Stimulated activated CD8-positive, alpha-beta memory T cell treated with anti-CD3 and anti-CD28 coated beads, Interleukin-2, amount 100 ng/mL, for 48 hours (primary cell): ENCODE results near the gene TANGO2.

Experiments
- DNase-seq, 2 donors: peaks; one replicate each; pipeline ENCODE4 v3.0.0-alpha.2; 2020; ENCODE audit warnings: low read depth in 2 of 2

Gene TANGO2

GRCh38 chr22:20026204-20026908 is 5.4 kb downstream of the TANGO2 start:
- no peak for DNase-seq

GRCh38 chr22:20026996-20027601 is 6.2 kb downstream of the TANGO2 start:
- no peak for DNase-seq

DNA sequence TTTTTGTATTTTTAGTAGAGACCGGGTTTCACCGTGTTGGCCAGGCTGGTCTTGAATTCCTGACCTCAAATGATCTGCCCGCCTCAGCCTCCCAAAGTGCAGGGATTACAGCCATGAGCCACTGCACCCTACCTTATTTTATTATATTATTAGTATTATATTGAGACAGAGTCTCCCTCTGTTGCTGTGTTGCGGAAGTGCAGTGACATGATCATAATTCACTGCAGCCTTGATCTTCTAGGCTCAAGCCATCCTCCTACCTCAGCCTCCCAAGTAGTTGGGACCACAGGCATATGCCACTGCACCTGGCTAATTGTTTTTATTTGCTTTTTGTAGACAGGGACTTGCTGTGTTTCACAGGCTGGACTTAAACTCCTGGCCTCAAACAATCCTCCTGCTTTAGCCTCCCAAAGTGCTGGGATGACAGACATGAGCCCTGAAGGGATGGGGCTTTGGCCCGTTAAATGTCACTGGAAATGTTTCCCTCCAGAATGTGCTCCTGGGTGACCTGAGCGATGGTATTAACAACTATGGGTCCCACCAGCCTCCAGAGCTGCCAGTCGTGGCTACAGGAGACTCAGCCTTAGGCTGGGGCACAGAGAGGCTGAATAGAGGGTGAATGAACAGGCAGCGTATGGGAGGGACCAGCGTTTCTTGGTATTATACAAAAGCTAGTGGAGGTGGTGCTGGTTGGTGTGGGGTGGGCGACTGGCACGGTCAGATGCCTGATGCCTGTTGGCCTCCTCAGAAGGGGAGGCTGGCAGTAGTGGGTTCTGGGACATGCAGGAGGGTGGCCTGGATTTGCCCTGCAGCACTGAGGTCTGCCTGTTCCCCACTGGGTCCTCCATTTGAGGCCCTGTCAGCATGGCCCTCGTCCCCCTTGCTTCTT is 7.3 kb downstream of the TANGO2 start:
- no peak for DNase-seq

- DNase-seq = no peak
These were observed 8.1 kb downstream of the TANGO2 start for GRCh38 chr22:20028855-20029549.

DNA sequence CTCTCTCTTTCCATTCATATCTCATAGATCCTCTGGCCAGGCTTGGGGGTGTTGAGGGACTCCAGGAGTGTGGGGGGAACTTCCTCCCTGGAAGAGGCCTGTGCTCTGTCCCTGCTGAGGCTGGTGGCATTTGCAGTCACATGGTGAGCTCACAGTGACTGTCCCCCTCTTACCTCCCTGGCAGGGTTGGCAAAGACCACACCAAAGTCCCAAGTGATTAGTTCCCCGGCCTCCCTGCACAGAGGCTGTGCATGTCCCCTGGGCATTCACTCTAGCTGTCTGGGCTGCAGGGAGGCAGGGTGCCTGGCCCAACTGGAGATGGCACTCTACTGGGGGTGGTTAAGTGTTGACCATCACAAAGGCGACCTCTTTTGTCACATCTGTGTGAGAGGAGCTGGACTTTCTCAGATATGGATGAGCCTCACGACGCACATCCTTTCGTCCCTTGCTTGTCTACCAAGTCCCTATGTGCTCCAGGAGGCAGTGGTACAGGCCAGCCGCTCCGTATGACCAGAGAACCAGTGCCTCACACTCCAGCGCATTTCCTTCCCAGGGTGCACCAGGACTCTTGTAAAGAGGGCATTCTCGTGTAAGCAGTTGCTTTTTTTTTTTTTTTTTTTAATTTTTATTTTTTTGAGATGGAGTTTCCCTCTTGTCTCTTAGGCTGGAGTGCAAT is 8.8 kb downstream of the TANGO2 start:
- no peak for DNase-seq

- DNase-seq = no peak
These were observed 11.0 kb downstream of the TANGO2 start for GRCh38 chr22:20031732-20032406.

DNA sequence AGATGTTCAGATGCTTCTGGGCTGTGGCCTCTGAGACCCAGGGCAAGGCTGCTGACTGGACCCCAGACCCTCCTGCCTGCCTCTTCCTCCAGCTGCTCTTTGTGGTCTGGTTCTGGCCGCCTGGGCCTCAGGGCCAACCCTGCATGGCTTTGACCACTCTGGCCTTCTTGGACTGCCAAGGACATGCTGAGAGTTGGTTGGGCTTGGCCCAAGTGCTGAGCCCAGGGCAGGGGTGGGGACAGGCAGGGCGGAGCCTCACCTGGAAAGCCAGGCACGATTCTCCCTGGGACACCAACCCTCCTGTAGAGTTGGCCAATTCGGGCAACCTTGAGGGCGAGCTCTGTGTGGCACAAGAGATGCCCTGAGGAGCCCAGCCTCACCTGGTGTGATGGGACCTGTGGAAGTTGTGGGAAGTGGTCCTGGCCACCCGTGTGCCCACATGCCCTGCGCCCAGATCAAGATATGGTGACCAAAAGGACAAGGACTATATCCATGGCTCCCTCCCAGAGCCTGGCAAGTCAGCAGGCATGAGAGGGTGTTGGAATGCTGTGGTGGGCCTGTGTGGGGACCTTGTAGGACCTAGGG is 11.6 kb downstream of the TANGO2 start:
- DNase-seq = no peak

- DNase-seq = no peak
These were observed 12.3 kb downstream of the TANGO2 start for GRCh38 chr22:20033045-20033706.

DNA sequence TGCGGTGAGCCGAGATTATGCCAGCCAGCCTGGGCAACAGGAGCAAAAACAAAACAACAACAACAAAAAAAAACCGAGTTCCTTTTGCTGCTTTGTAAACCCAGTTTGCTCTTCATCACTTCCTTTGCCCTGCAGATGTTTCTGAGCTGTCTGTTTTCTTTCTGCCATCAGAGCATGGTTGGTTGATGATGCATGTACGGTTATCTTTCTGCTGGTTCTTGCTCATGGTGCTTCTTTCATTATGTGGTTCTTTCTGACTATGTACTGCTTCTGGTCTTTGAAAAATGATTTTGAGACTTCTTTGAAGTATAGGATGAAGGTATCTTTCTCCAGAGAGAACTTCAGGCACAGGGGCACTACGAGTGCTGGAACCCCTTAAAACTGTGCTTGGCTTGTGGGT is 13.2 kb downstream of the TANGO2 start:
- DNase-seq = no peak

DNA sequence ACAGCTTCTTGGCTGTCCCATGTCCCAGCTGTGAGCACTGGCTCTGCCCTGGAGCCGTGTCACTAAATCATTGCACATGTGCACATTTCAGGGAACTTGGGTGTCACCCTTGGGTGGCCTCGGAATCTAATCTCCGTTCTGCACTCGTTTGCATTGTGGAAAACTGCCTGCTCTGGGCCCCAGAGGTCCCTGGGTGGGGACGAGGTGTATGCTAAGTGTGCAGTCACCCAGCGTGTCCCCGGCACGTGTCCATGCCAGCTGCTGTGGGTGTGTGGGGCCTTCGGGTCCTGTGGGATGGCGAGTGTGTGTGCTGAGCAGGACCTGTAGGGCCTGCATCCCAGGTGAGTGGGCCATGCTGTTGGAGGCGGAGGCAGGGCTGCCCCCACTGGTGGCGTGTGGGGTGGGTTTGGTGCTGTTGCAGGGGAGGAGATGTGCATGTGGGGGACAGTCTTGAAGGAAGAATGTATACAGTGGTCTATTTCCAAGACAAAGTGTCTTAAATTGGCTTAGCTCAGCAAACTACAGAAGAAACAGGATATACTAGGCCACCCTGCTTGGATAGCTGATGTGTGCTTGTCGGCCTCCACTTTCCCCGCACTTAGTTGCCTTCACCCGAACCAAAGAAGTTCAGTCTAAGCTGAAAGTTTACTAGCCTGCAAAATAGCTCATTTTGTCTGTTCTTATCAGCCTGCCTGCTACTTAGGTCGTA is 14.6 kb downstream of the TANGO2 start:
- no peak for DNase-seq

GRCh38 chr22:20036084-20036482 is 15.2 kb downstream of the TANGO2 start:
- no peak for DNase-seq

GRCh38 chr22:20036535-20037392 is 15.9 kb downstream of the TANGO2 start:
- DNase-seq = no peak

GRCh38 chr22:20037419-20037818 is 16.5 kb downstream of the TANGO2 start:
- DNase-seq = no peak

GRCh38 chr22:20038574-20038973 is 17.7 kb downstream of the TANGO2 start:
- no peak for DNase-seq

- no peak for DNase-seq
These were observed 18.9 kb downstream of the TANGO2 start for GRCh38 chr22:20039683-20040325.

- no peak for DNase-seq
These were observed 19.7 kb downstream of the TANGO2 start for GRCh38 chr22:20040327-20041200.
